ENCODE results near the gene RSPH1.

DNA sequence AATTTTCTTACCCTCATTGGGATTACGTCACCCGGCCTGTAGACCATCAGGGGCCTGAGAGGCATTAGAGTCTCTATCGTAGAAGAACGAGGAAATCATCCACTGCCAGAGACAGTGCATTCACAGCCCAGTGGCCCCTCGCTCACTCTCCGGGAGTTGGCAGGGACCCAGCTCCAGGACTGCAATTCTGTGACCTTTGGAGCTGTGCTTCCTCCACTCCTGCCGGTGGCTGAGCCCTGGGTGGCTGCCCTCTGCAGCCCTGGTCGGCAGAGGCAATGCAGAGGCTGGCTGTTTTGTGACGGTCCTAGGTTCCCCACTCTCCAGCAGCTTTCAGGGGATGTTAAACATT is 30.3 kb upstream of the RSPH1 start:
- TF ChIP-seq, protein P1, sequence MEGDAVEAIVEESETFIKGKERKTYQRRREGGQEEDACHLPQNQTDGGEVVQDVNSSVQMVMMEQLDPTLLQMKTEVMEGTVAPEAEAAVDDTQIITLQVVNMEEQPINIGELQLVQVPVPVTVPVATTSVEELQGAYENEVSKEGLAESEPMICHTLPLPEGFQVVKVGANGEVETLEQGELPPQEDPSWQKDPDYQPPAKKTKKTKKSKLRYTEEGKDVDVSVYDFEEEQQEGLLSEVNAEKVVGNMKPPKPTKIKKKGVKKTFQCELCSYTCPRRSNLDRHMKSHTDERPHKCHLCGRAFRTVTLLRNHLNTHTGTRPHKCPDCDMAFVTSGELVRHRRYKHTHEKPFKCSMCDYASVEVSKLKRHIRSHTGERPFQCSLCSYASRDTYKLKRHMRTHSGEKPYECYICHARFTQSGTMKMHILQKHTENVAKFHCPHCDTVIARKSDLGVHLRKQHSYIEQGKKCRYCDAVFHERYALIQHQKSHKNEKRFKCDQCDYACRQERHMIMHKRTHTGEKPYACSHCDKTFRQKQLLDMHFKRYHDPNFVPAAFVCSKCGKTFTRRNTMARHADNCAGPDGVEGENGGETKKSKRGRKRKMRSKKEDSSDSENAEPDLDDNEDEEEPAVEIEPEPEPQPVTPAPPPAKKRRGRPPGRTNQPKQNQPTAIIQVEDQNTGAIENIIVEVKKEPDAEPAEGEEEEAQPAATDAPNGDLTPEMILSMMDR (IDR thresholded peaks at IDR 0.05), result no peak
- TF ChIP-seq POLR2AphosphoS5 (IDR thresholded peaks at IDR 0.05) (no peak), POLR2A (IDR thresholded peaks at IDR 0.05) (no peak)

All from upper lobe of left lung (tissue), 4 donors.